KBM-7 (cell line): ENCODE data around the gene PTPRJ.

Source experiments
- DNase-seq: peaks from one replicate; pipeline ENCODE4 v3.0.0-alpha.2; 2015
- in situ Hi-C: fragments of 300-500 bp; cut with MboI; formaldehyde crosslinking; loops from 2 replicates; pipeline ENCODE4 v1.14.3; 2020; ENCODE audit warnings: low sequenced_read_pairs, low pct_unique_long_range_greater_than_20kb, mixed read lengths

The PTPRJ gene

DNA sequence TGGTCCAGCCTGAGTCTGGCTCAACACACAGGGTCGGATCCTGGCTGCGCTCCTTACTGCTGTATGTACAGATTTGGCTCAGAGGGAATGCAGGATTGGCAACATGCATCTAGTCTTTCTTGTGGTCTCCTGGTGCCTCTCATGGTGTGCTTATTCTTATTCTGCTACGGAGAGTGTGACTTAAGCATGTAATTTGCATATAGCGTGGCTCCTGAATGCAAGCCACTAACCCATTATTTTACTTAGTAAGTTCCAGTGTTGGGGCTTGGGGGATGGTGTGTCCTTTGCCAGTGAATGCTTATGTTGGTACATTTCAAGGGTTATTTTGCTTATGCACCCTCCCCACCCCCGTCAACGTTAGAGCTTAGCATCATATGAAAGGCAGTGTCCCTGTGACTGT, 51.2 kb downstream of the PTPRJ start:
- in situ Hi-C loops: no loop called here
- no peak for DNase-seq

DNA sequence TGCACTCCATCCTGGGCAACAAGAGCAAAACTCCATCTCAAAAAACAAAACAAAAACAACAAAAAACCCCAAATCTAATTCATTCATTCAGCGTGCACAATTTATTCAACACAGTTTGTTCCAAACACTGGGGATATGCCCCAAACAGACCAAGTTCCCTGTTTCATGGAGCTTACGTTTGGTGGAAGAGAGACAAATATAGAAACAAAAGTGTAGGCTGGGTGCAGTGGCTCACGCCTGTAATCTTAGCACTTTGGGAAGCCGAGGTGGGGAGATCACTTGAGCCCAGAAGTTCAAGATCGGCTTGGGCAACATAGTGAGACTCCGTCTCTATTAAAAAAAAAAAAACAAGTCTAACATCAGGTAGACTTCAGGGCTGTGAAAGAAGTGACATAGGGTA, 52.4 kb downstream of the PTPRJ start:
- no peak for DNase-seq
- in situ Hi-C loops: no loop called here

DNA sequence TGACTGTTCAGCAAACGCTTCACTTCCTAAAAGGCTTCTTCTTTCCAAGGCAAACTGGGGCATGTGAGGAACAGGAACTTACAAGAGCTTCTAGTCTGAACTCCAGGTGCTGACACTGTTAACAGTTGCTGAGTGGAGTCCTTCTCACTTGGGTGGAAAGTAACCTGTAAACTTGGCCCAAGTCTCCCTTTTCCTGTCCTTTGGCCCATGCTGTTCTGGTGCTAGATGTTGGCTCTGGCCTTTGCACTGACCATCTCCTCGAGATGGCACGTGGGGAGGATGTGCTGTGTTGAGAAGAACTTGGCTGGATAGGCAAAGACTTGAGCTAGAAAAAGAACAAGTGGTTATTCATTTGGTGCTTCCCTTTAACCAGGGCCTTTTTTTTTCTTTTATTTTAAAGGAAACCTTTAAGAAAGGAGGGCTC, 53.6 kb downstream of the PTPRJ start:
- in situ Hi-C loops: no loop called here
- DNase-seq: peak; percentile 62

DNA sequence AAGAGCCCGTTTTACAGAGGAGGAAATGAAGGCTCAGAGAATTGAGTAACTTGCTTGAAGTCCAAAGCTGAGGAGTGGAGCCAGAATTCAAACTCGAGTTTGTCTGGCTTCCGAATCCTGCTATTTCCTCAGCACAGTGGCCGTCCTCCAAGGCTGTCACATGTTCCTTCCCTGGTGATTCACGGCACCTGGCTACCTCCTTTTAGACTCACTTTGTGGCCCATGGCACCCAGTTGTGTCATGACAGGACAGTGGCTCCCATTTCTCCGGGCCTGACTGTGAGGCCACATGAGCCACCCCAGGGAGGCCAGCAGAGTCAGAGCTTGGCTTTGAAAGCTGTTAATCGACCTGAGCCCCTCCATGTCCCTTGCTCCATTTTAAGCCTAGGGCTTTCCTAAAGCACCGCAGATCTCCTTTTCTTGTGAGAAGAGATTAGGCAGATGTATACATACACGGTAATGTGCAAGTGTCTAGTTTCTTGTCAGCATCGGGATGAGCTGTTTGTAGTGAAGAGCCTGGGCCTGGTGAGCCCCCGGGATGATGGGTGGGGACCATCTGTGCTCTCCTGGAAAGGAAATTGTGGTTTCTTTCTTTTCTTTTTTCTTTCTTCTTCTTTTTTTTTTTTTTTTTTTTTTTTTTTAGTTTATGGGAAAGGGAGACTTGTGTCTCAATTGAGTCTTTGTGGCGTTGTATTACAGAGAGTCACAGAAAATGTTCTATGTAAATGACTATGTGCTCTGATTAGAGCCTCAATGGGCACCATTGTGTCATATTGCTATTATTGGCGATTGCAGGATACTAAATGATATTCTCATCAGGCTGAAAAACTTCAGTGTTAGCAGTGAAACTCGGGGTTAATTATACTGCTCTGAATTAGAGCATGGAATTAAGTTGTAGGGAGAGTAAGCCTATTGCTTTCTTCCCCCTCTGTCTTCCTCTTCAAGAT, 54.8 kb downstream of the PTPRJ start:
- in situ Hi-C loops: no loop called here
- no peak for DNase-seq

DNA sequence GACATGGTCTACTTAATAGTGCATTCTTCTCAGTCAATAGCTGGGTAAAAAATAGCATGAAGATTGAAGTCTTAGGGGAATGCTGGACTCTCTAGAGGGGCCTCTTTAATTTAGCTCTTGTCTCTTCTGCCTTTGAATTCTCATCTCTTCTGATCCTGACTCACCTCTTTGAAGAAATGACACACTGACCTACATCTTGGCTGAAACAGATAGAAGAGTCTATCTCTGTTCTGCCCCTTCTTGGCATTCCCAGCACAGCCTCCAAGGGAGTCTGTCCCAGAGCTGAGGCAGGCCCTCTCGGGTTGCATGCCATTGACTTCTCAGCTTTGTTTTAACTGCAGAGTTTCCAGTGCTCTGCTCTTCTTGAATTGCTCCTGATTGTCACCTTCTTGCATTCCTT, 55.7 kb downstream of the PTPRJ start:
- no peak for DNase-seq
- in situ Hi-C loops: no loop called here

DNA sequence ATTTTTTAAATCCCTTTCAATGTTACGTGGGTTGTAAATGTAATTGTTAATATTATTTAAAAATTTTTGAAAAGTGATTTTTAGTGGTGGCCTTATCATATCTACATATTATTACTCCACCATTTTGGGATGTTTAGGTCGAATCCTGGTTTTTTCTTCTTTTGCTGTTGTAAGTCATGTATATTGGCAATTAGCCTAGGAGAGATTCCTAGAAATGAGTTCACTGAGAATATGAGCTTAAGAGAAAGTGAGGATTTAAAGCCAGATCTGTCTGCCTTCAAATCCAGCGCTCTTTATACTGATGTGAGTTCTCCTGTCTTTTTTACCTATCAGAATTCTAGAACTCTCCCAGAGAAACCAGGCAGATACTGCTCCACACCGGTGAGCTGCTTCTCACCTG, 56.1 kb downstream of the PTPRJ start:
- no peak for DNase-seq
- in situ Hi-C loops: no loop called here

DNA sequence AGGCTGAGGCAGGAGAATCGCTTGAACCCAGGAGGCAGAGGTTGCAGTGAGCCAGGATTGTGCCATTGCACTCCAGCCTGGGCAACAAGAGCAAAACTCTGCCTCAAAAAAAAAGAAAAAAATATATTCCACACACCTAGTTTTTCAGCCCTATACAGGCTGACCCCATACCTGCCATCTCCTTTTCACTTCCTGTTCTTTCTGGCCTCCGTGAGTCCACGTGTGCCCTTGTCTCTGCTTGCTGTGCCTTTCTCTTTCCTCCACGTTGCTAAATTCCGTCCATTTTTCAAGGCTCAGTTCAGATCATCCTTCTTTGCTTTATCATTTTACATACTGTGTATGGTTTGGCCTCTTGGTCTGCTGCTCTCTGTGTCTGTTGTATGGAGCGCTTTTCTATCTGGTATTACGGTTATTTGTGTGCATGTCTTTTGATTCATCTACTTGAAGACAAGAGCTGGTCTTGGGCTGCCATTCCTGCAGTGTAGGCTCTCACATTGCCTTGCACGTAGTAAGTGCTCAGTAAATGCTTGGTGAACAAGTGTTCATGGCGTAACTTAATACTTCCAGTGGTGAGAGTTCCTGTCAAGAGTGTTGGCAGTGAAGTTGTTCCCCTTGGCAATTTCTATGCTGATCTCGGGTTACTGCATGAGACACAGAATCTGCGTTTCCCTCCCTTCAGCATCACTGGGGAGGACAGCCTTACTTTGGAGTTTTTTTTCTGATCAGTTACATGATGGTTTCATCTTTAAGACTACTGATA, 57.5 kb downstream of the PTPRJ start:
- in situ Hi-C loops: no loop called here
- no peak for DNase-seq

DNA sequence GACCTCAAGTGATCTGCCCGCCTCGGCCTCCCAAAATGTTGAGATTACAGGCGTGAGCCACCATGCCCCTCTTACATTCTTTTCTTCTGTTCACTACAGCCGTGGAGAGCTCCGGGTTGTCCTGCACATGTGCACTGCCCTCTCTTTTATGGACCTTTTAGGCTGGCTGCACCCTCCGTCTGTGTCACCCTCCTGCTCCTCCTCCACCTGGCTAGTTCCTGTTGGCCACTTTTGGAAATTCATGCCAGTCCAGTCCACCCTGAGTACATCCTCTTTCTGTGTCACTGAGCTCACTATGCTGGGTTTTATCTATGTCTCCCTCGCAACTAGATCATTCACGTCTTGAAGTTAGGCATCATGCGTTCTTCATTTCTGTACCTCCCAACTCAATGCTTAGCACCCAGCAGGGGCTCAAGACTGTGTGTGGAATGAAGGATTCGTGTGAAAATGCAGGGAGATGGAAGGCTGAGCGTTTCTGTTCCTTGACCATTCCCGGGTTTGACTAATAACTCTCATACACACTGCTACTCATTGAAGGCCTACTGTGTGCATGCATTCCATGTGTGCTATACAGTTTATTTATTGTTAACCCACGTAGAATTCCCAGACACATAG, 60.6 kb downstream of the PTPRJ start:
- DNase-seq: no peak
- in situ Hi-C loops: no loop called here

DNA sequence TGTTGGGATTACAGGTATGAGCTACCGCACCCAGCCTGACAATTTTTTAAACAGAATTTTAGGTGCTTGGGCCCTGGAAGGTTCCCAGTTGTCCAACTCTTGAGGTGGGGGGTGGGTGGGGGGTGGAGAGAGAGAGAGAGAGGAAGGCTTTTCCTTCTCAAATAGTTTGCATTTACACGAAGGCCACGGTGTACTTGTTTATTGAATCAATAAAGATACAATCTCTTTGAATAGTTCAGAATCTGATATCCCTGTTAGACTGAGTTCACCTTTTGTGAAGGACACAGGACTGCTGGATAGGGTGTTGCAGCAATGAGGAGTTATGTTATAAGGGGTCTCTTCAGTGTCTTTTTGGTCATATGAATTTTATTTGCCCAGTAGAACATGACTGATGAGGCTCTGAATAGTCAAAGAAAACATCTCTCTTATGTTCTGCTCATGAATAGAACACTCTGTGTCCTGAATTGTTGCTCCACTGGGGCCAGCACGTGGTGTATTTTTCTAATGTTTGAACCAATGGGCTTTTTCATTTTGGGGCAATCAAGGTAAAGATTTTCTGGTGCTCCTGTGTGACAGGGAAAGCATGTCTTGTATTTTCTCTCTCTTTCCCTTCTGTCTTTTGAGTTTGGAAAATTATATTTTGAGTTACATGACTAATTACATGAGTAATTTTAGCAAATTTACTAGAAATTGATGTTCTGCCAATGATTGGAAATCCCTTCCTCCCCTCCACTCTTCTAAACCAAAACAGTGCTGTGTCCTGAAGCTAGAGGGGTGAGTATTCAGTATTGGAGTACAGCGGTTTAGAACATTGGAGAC, 61.7 kb downstream of the PTPRJ start:
- in situ Hi-C loops: no loop called here
- DNase-seq: no peak

DNA sequence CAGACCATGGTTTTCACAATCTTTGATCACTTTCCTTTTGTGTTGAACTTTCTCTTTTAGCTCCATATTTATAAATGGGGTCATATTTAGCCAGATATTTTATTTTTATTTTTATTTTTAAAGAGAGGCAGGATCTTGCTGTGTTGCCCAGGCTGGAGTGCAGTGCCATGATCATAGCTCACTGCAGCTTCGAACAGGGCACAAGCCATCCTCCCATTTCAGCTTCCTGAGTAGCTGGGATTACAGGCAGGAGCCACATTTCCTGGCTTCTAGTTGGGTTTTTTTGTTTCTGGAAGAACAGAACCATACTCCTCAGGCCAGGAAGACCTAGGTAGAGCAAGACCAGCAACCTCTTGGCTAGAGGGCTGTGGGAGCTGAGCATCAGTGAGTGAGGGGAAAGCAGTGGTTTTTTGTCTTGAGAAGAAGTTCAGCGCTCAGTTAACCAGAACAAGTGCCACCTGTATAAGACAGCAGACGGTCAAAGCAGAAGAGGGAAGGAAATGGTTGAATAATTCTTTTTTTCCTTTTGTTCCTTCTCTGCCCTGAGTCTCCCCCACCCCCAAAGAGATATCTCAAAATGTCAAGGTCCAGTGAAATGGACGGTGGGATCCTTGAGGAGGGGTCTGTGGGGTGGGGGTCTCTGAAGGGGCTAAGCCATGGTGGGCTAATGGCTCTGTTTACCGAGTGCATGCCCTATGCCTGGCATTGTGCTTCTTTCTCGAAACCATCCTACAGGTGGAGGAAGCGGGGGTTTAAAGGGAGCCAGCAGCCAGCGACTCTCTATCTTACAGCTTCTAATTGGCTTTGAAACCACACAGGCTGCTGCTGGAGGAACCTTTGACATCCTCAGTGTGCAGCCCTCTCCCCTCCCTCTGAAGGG, 63.0 kb downstream of the PTPRJ start:
- in situ Hi-C loops: no loop called here

DNA sequence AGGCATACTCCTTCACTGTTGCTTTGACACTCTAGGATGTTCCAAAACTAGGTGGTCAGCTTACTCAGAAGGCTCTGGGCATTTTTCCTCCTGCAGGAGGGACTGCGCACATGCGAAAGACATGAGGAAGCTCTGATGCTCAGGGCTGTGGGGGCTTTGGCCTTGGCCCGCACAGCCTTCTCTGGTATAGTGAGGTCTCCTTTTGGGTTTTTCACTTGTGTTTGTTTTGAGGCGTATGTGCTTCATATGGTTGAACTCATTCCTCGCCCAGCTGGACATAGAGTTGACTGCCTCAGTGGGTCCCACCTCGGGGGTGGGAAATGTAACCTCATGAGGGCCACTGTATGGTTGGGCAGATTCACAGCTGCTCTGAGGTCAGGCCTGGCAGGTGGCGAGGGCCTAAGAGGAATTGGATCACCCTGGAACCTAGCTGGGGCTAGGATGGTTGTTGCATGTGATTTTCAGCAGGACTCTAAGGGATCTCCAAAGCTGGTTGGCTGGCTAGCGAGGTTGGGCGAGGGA, 63.7 kb downstream of the PTPRJ start:
- DNase-seq: no peak
- in situ Hi-C loops: no loop called here

More for the DNA sequence above, 63.0 kb downstream of the PTPRJ start:
- DNase-seq: peak; percentile 34

DNA sequence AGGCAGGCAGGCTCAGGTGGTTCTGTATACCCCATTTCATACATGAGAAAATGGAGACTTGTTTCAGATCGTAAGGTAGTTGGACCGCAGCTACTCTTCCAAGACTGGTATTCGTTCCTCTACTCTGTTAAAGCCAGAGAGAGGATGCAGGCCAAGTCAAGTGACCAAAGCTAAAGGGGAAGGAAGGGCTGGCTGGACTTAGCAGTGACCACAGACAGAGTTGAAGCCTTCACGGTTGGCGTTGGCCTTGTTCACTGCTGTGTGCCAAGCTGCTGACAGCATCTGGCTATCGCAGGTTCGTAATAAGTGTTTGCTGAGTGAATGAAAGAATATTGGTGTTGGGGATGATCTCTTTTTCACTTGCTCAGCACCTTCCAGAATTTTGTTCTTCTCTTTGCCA, 64.2 kb downstream of the PTPRJ start:
- no peak for DNase-seq
- in situ Hi-C loops: no loop called here

DNA sequence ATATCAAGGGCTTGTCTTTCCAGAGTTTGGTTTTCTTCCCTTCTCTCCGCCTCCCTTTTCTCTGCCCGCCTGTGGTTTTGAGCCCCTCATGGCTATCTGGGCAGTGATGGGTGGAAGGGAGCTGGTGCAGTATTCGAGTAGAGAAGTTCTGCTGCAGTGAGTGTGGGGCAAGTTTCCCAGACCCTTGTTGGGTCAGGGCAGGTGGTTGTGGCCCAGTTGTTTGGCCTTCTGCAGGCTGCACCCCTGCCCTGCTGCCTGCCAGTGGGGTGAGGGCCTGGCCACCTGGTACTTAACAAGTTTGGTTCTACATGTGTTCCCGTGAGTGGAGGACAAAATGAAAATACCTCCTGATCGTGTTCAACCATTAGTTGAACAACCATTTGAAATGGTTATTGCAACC, 65.2 kb downstream of the PTPRJ start:
- DNase-seq: no peak
- in situ Hi-C loops: no loop called here

DNA sequence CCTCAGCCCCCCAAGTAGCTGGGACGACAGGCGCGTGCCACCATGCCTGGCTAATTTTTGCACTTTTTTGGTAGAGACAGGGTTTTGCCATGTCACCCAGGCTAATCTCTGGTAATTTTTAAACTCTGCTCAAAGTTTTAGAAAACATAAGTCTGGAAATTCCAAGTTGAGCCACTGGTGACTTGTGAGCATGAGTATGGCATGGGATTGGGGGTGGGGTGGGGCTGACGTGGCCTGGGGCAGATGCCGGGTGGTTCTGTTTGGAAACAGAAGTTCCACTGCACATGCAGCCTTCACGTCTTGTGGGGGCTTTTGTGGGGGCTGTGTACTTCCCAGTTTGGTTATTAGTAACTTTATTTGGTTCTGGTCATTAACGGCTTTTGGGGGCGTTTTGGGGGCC, 67.3 kb downstream of the PTPRJ start:
- in situ Hi-C loops: no loop called here

DNA sequence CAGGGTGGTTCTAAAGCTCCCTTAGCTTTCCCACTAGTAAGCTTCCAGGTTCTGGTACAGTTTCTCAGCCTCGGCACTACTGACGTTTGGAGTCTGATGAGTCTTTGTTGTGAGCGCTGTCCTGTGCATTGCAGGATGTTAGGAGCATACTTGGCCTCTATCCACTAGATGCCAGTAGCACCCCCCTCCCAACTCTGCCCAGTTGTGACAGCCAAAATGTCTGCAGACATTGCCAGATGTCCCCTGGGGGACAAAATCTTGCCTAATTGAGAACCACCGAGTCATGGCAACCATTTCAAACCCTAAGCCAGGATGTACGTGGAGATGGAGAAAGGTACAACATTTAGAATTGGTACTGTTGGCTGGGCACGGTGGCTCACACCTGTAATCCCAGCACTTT, 68.7 kb downstream of the PTPRJ start:
- in situ Hi-C loops: no loop called here

More for the DNA sequence above, 67.3 kb downstream of the PTPRJ start:
- no peak for DNase-seq

DNA sequence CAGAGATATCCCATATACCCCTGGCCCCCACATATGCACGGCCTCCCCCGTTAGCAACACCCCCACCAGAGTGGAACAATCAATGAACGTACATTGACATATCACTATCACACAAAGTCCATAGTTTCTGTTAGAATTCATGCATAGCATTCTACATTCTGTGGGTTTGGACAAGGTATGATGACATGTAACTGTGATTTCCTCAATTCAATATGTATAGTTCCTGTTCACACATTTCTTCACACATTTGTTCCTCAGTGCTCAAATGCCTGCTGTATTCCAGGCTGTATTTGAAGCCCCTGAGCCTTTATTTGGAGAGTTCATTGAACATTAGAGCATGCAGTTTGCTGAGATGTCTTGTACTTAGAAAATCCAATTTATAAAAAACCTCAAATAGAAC, 69.9 kb downstream of the PTPRJ start:
- no peak for DNase-seq
- in situ Hi-C loops: no loop called here

More for the DNA sequence above, 68.7 kb downstream of the PTPRJ start:
- DNase-seq: no peak

DNA sequence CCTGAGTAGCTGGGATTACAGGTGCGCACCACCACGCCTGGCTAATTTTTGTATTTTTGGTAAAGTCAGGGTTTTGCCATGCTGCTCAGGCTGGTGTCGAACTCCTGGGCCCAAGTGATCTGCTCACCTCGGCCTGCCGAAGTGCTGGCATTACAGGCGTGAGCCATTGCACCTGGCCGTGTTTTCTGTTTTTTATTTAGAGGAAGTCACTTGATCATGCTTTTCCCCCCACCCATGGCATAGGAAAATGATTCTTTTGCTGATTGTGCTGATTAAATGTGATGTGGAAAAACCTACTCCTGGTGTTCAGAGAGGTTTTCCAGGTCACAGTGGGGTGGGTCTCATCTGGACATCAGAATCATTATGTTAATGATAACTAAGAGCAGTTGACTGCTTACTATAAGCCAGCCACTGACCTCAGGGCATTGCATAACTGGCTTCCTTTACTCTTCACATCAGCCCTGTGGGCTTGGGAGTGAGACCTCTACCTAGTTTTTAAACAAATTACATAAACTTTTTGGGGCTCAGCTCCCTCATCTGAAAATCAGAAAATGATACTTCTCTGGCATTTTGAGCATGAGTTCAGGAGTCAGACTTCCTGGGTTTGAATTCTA, 71.0 kb downstream of the PTPRJ start:
- DNase-seq: no peak
- in situ Hi-C loops: no loop called here
